Measurements from ENCODE around the gene KIF5A. TPM values are rescaled to one million over a fixed set of nuclear protein-coding genes. Genes with fewer than 3 reads are reported as not detected.

KIF5A gene
- total and polyA plus RNA-seq, 2 of the 13 experiments (the other 11 are each of a cell fraction or from before 2014, with no cell fraction given), result 1.6 to 11.9 TPM

- TF ChIP-seq ZNF350 (CRISPR knock-in tag; IDR thresholded peaks at IDR 0.05; ENCODE audit: borderline replicate concordance, low read depth) (peak; percentile 64; the same call in 1 of the 2 replicates), MAZ (IDR thresholded peaks at IDR 0.05; ENCODE audit: borderline replicate concordance, low read depth, low read length) (peak; percentile 59; the same call in 1 of the 2 replicates), MAZ (CRISPR knock-in tag; IDR thresholded peaks at IDR 0.05; ENCODE audit: low read depth) (peak; percentile 75), PATZ1 (CRISPR knock-in tag; IDR thresholded peaks at IDR 0.05) (peak; percentile 60), ETV6 (CRISPR knock-in tag; conservative IDR thresholded peaks at IDR 0.05) (no peak), HNF4G (IDR thresholded peaks at IDR 0.05; ENCODE audit: borderline replicate concordance, low read depth, low read length) (peak; percentile 87), HNF4G (CRISPR knock-in tag; IDR thresholded peaks at IDR 0.05; ENCODE audit: borderline replicate concordance, low read depth) (peak; percentile 55; the same call in 1 of the 2 replicates), PITX1 (CRISPR knock-in tag; IDR thresholded peaks at IDR 0.05) (peak; percentile 91), WIZ (CRISPR knock-in tag; IDR thresholded peaks at IDR 0.05) (0 out of 2 replicates have a peak, but pooled peaks have one; percentile 29), SMYD3 (CRISPR knock-in tag; IDR thresholded peaks at IDR 0.05) (no peak), RBAK (CRISPR knock-in tag; IDR thresholded peaks at IDR 0.05) (peak; percentile 67; the same call in 1 of the 2 replicates), ZFP37 (CRISPR knock-in tag; IDR thresholded peaks at IDR 0.05; ENCODE audit: borderline replicate concordance) (no peak; the same call in 1 of the 2 replicates), ZNF414 (CRISPR knock-in tag; IDR thresholded peaks at IDR 0.05) (peak; percentile 78; the same call in 1 of the 2 replicates), ZNF235 (CRISPR knock-in tag; IDR thresholded peaks at IDR 0.05; ENCODE audit: borderline replicate concordance) (no peak), SP4 (CRISPR knock-in tag; IDR thresholded peaks at IDR 0.05) (no peak; the same call in 1 of the 2 replicates), ZNF512B (CRISPR knock-in tag; IDR thresholded peaks at IDR 0.05; ENCODE audit: borderline replicate concordance) (0 out of 2 replicates have a peak, but pooled peaks have one; percentile 44), FOXA1 (IDR thresholded peaks at IDR 0.05) (no peak), FOXA1 (CRISPR knock-in tag; IDR thresholded peaks at IDR 0.05) (peak; percentile 62; the same call in 1 of the 2 replicates)
Observed at GRCh38 chr12:57575771-57576612, 26.1 kb downstream of the KIF5A start (continued).
